B cell (primary cell): ENCODE results near the gene MPND.

Experiments used
- EZH2 ChIP-seq: IDR thresholded peaks from 2 replicates; pipeline ENCODE4 v1.6.1; 2012; ENCODE audit warnings: borderline replicate concordance, low read depth, mild to moderate bottlenecking, moderate library complexity, low read length; ENCODE audit not compliant: insufficient read depth, poor library complexity, severe bottlenecking
- TF ChIP-seq, protein P1 (sequence below): fragments of 200-600 bp; IDR thresholded peaks from one replicate; pipeline ENCODE4 v1.8.0; 2022; ENCODE audit warnings: antibody characterized with exemption, mild to moderate bottlenecking

DNA sequence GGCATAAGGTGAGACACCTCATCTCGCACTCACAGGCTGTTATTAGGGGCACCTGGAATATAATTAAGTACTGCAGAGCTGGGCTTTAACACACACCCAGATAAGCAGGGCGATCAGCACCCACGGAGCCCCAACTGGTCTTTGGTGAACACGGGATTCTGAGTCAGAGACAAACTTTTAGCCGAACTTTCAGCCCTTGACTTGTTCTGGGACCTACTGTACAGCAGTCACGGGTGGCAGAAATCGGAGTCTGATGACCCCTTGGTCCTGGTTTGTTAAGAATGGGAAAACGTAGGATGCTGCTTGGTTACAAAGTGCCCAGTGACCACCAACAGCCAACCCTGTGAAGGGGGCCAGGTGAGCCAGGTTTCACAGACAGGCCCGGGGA lies 47.9 kb downstream of the MPND start:
- TF ChIP-seq EZH2, result no peak
- TF ChIP-seq, protein P1, sequence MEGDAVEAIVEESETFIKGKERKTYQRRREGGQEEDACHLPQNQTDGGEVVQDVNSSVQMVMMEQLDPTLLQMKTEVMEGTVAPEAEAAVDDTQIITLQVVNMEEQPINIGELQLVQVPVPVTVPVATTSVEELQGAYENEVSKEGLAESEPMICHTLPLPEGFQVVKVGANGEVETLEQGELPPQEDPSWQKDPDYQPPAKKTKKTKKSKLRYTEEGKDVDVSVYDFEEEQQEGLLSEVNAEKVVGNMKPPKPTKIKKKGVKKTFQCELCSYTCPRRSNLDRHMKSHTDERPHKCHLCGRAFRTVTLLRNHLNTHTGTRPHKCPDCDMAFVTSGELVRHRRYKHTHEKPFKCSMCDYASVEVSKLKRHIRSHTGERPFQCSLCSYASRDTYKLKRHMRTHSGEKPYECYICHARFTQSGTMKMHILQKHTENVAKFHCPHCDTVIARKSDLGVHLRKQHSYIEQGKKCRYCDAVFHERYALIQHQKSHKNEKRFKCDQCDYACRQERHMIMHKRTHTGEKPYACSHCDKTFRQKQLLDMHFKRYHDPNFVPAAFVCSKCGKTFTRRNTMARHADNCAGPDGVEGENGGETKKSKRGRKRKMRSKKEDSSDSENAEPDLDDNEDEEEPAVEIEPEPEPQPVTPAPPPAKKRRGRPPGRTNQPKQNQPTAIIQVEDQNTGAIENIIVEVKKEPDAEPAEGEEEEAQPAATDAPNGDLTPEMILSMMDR, result no peak
